ENCODE results near the gene FERD3L. TPM values are rescaled to one million over a fixed set of nuclear protein-coding genes. Genes with fewer than 3 reads are reported as not detected.

Gene FERD3L
- total RNA-seq, 1 donor from 2014 or later = not detected

- no peaks in the 10 kb centered on the region for H3K36me3 ChIP-seq (ENCODE audit: insufficient read depth, low read length)
- Mint-ChIP-seq H3K27ac (ENCODE audit: unreplicated experiment) (no peak overlapping the region), H3K27me3 (ENCODE audit: low read depth, unreplicated experiment) (no peaks in the 10 kb centered on the region), H3K9me3 (ENCODE audit: unreplicated experiment) (peaks cover 2% of the 10 kb centered on the region), H3K4me1 (ENCODE audit: low read depth, unreplicated experiment) (peaks cover 7% of the 10 kb centered on the region), H3K36me3 (ENCODE audit: low read depth, unreplicated experiment) (no peaks in the 10 kb centered on the region), H3K4me3 (ENCODE audit: unreplicated experiment) (no peak overlapping the region)
- no peak for TF ChIP-seq EZH2 (IDR thresholded peaks at IDR 0.05; ENCODE audit: insufficient read depth, low read length)
- no peak for TF ChIP-seq CTCF (IDR thresholded peaks at IDR 0.05; ENCODE audit: insufficient read depth, low read depth, low read length)
- FAIRE-seq = peak; percentile 41
- H3K9ac ChIP-seq (ENCODE audit: low read length) = no peak overlapping the region
- H3K4me2 ChIP-seq (ENCODE audit: low read length) = no peak overlapping the region
- no peaks in the 10 kb centered on the region for H3K9me3 ChIP-seq (ENCODE audit: insufficient read depth, low read depth, low read length)
- H2AFZ ChIP-seq (ENCODE audit: low read depth, low read length) = no peak overlapping the region
- no peaks in the 10 kb centered on the region for H3K27me3 ChIP-seq (ENCODE audit: insufficient read depth, low read length)
- no peak for DNase-seq (ENCODE audit: low read depth)
- no peaks in the 10 kb centered on the region for H3K79me2 ChIP-seq (ENCODE audit: insufficient read depth, low read length)
- H3K27ac ChIP-seq (ENCODE audit: low read depth, low read length) = no peak overlapping the region
- H3K4me3 ChIP-seq (ENCODE audit: insufficient read depth, low read depth, low read length) = no peak overlapping the region
- H4K20me1 ChIP-seq (ENCODE audit: insufficient read depth, low read length) = no peaks in the 10 kb centered on the region
- no peaks in the 10 kb centered on the region for H3K4me1 ChIP-seq (ENCODE audit: insufficient read depth, low read length)
Measured at GRCh38 chr7:19161671-19162070, 16.4 kb upstream of the FERD3L start.

- H3K4me1 ChIP-seq (ENCODE audit: insufficient read depth, low read length) = no peaks in the 10 kb centered on the region
- peak; percentile 16 for DNase-seq (ENCODE audit: low read depth)
- no peaks in the 10 kb centered on the region for H3K9me3 Mint-ChIP-seq (ENCODE audit: unreplicated experiment)
- peaks cover 54% of the 10 kb centered on the region for H3K27me3 Mint-ChIP-seq (ENCODE audit: low read depth, unreplicated experiment)
- no peaks in the 10 kb centered on the region for H4K20me1 ChIP-seq (ENCODE audit: insufficient read depth, low read length)
- peaks cover 37% of the 10 kb centered on the region for H3K27me3 ChIP-seq (ENCODE audit: insufficient read depth, low read length)
- TF ChIP-seq CTCF (IDR thresholded peaks at IDR 0.05; ENCODE audit: insufficient read depth, low read depth, low read length) (no peak), EZH2 (IDR thresholded peaks at IDR 0.05; ENCODE audit: insufficient read depth, low read length) (no peak)
- FAIRE-seq = no peak
- peaks cover 4% of the 10 kb centered on the region for H3K4me1 Mint-ChIP-seq (ENCODE audit: low read depth, unreplicated experiment)
- no peak overlapping the region for H3K4me3 ChIP-seq (ENCODE audit: insufficient read depth, low read depth, low read length)
- no peak overlapping the region for H3K27ac ChIP-seq (ENCODE audit: low read depth, low read length)
- no peak overlapping the region for H3K4me2 ChIP-seq (ENCODE audit: low read length)
- H3K36me3 Mint-ChIP-seq (ENCODE audit: low read depth, unreplicated experiment) = no peaks in the 10 kb centered on the region
- no peak overlapping the region for H3K9ac ChIP-seq (ENCODE audit: low read length)
- no peaks in the 10 kb centered on the region for H3K36me3 ChIP-seq (ENCODE audit: insufficient read depth, low read length)
- no peak overlapping the region for H2AFZ ChIP-seq (ENCODE audit: low read depth, low read length)
- no peaks in the 10 kb centered on the region for H3K9me3 ChIP-seq (ENCODE audit: insufficient read depth, low read depth, low read length)
- no peak overlapping the region for H3K27ac Mint-ChIP-seq (ENCODE audit: unreplicated experiment)
- H3K79me2 ChIP-seq (ENCODE audit: insufficient read depth, low read length) = no peaks in the 10 kb centered on the region
- H3K4me3 Mint-ChIP-seq (ENCODE audit: unreplicated experiment) = no peak overlapping the region
Measured at GRCh38 chr7:19146699-19147098, 1.5 kb upstream of the FERD3L start.

GRCh38 chr7:19145434-19146115 is 354 bp upstream of the FERD3L start:
- Mint-ChIP-seq H3K27ac (ENCODE audit: unreplicated experiment) (no peak overlapping the region), H3K27me3 (ENCODE audit: low read depth, unreplicated experiment) (peaks cover 60% of the 10 kb centered on the region), H3K9me3 (ENCODE audit: unreplicated experiment) (no peaks in the 10 kb centered on the region), H3K4me3 (ENCODE audit: unreplicated experiment) (no peak overlapping the region), H3K4me1 (ENCODE audit: low read depth, unreplicated experiment) (peaks cover 4% of the 10 kb centered on the region), H3K36me3 (ENCODE audit: low read depth, unreplicated experiment) (no peaks in the 10 kb centered on the region)
- Histone ChIP-seq H3K36me3 (ENCODE audit: insufficient read depth, low read length) (no peaks in the 10 kb centered on the region), H3K4me2 (ENCODE audit: low read length) (peak overlapping the region; percentile 59), H3K27me3 (ENCODE audit: insufficient read depth, low read length) (peaks cover 37% of the 10 kb centered on the region), H3K9me3 (ENCODE audit: insufficient read depth, low read depth, low read length) (no peaks in the 10 kb centered on the region), H3K9ac (ENCODE audit: low read length) (no peak overlapping the region), H2AFZ (ENCODE audit: low read depth, low read length) (no peak overlapping the region), H3K4me3 (ENCODE audit: insufficient read depth, low read depth, low read length) (no peak overlapping the region), H3K4me1 (ENCODE audit: insufficient read depth, low read length) (no peaks in the 10 kb centered on the region), H3K79me2 (ENCODE audit: insufficient read depth, low read length) (no peaks in the 10 kb centered on the region), H3K27ac (ENCODE audit: low read depth, low read length) (no peak overlapping the region), H4K20me1 (ENCODE audit: insufficient read depth, low read length) (no peaks in the 10 kb centered on the region)
- DNase-seq (ENCODE audit: low read depth) (no peak), FAIRE-seq (no peak)
- TF ChIP-seq EZH2 (IDR thresholded peaks at IDR 0.05; ENCODE audit: insufficient read depth, low read length) (no peak), CTCF (IDR thresholded peaks at IDR 0.05; ENCODE audit: insufficient read depth, low read depth, low read length) (no peak)

Measured in astrocyte (in vitro differentiated cells and primary cell).